HG03439 (cell line): Measurements from ENCODE around the gene SESN1.

ENCODE experiments used
- ATAC-seq: cut with Tn5 transposase; IDR thresholded peaks from one replicate; pipeline ENCODE4 v1.9.1; 2021; ENCODE audit warnings: mild to moderate bottlenecking, moderate library complexity; ENCODE audit not compliant: unreplicated experiment

The SESN1 gene

DNA sequence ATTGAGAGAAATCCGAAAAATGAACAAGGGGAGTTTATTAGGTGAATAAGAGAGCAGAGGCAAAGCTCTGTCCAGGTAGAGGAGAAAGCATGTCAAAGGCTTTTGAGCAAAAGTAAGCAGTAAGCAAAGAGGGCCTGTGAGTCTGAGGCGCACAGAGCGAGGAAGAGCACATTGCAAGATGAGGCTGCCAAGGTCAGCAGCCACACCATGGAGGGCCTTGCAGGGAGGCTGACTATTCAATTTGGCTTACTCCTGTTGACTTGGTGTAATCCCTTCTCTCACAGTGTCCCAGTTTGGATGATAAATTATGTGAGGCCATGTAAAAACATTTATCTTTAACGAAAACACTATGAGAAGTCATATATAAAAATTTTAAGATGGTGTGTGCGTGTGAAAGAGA is 32.4 kb downstream of the SESN1 start:
- ATAC-seq: no peak

DNA sequence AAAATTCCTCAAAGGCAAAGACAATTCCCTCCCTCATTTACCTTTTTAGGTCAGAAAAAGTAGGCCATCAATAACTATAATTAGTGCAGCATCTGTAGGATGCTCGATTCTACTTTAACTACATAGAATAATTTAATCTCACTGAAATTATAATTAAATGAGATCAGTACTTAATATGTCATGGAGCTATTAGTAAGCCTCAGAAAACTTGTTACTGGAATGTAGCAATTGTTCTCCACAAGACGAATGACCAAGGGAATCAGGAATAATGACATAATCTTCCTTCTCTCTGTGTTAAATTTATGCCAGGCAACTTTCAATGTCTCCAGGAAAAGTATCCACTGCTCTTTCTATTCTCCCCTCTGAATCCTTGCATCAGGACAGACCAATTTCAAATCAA is 34.1 kb downstream of the SESN1 start:
- no peak for ATAC-seq

DNA sequence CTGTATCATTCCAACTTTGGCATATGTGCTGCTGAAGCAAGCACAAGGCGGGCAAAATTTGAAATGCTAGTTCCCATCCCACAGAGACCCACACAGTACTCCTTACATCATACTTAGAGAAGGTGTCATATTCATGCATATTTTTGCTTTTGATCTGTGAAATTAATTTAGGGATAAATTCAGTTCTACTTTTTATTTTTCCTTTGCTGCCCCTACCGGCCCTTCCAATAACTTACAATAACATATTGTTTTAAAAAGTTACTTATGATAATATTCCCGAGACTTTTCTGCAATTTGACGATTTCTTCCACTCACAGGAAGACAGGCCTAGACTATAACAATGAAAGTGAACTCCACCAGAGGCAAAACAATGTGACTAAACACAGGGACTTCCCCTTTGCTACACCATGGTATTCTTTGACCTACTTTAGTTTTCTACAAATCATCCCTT is 35.0 kb downstream of the SESN1 start:
- ATAC-seq: no peak

DNA sequence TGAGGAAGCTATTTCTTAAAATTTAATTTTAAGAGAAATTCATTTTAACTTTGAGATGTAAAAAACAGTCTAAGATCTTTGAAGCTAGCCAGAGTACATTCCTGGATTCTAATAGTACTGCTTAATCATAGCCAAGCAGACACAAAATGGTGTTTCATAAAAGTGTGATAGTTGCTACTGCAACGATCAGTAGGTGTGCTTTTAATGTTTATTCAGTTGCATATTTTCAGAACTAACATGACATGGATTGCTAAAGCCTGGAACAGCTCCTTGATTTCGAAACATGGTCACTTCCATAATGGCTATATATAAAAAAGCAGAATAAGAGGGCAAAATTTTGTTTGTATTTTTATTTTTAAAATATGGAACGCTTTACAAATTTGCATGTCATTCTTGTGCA is 35.5 kb downstream of the SESN1 start:
- ATAC-seq: no peak

DNA sequence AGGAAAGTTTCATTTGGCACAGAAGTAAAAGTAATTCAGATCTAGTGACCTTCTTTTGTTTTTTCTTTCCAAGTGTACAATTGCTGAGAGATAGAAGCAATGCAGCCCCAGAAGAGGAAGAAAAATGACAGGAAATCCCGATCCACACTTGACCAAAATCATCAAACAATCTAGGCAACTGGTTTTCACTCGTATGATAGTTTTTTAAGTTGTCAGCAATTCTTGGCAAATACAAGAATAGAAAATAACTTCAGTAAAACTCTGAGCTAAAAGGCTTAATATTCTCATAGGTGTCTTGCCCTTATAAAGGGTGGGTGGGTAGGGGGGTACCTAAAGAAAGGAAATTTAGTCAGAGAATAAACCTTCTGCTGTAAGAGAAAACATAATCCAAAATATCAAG is 36.0 kb downstream of the SESN1 start:
- ATAC-seq: no peak

DNA sequence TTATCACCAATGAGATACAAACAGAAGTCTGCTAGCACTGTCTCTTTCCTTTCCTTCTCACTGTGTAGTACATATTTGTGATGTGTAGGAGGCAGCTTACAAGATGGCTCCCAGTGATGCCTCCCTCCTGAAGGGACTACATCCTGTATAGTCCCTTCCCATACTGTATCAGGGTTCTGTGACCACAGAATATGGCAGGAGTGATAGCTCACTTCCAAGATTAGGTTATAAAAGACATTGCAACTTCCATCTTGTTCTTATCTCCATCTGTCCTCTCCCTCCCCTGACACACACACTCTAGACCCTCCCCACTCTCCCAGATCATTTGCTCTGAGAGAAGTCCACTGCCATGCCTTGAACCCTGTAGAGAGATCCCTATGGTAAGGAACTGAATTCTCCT is 38.0 kb downstream of the SESN1 start:
- no peak for ATAC-seq

DNA sequence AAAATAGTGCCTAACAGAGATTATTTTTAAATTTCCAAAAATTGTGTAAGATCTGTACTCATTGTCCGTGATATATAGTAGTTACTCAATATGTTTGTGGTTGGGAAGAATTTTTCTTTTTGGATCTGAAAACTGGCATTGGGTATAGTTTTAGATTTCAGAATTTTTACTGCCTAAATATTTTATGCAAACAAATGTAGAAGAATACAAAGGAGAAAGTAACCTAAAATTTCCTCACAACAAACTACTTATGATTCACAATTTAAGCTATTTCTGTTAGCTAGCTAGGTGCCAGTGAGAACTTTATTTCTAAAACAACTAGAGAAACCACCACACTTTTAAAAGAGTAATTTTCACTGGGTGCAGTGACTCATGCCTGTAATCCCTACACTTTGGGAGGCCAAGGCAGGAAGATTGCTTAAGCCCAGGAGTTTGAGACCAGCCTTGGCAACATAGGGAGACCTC is 38.8 kb downstream of the SESN1 start:
- ATAC-seq: no peak

DNA sequence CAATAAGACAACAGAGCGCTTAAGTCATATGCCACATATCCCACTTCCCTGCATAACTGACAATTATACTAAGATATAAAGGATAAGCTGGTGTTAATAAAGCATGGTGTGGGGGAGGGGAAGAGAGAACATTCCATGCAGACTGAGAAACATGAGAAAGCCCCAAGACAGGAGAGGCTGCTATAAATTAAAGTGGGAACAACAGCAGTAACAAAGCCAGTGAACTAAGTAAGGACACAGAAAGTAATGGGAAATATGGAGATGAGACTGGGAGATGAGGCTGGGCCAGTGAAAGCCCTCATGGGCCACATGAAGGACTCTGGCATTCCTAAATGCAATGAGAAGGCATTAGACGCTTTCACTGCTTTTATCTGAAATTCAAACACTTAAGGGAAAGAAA is 41.3 kb downstream of the SESN1 start:
- no peak for ATAC-seq

DNA sequence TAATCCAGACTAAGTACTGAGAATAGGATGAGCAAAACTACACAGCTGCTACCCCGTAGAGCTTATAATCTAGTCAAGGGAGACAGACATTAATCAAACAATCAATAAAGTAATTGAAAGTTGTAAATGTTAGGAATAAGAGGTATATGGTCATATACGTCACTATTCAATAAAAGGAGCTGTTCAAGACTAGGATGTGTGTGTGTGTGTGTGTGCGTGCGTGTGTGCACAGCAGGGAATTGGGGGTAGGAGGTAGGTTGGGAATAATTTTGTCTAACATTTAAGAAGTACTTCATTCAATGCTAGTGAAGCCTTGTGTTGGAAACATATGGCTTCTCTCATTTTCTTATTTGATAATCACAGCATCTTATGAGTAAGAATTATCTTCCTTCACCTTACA is 41.8 kb downstream of the SESN1 start:
- no peak for ATAC-seq

DNA sequence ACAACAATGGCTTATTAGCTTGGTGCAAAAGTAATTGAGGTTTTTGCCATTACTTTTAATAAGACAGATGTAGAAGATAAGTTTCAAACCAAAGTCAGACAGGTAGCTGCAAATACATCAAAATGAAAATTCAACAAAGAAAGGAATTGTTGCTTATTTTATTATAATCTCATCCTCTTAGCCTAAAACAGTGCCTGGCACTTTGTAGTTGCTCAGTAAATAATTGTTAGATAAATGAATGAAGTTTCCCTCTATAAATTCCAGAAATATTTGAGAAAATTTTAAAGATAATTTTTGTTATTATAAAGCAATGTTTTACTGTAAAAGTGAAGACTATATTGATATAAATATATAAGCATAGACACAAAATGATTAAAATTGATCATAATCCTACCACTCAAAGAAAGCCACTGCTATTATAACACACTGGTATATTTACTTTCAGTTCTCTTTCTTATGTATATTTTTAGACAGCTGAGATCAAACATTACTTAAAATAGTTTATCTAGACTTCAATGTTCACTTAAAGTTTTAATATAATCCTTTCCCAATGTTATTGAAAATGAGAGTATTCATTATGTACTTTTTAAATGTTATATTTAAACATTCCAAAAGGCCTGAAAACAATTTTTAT is 42.5 kb downstream of the SESN1 start:
- no peak for ATAC-seq

DNA sequence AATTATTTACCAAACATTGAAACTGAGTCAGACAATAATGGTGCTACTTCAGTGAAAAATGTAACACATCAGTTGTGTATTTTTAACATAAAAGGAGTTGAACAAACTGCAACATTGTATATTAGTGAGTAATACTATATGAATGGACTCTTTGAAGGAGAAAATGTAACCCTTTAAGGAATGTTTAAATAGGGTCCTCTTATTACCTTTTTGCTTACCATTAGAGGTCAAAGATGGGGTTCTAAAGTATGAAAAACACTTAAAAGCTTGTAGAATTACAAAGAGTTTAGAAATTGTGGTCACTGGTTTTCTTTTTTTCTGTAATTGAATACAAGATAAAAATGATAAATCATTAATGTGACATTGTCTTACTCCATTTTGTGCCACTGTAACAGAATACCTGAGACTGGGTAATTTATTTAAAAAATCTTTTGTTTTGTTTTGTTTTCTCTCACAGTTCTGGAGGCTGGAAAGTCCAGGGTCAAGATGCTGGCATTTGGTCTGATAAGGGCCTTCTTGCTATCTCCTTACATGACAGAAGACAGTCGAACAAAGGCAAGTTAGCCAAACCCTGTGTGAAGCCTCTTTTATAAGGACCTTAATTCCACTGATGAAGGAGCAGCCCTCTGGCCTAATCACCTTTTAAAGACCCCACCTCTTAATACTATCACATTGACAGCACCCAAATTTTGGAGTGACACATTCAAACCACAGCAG is 43.2 kb downstream of the SESN1 start:
- ATAC-seq: no peak

DNA sequence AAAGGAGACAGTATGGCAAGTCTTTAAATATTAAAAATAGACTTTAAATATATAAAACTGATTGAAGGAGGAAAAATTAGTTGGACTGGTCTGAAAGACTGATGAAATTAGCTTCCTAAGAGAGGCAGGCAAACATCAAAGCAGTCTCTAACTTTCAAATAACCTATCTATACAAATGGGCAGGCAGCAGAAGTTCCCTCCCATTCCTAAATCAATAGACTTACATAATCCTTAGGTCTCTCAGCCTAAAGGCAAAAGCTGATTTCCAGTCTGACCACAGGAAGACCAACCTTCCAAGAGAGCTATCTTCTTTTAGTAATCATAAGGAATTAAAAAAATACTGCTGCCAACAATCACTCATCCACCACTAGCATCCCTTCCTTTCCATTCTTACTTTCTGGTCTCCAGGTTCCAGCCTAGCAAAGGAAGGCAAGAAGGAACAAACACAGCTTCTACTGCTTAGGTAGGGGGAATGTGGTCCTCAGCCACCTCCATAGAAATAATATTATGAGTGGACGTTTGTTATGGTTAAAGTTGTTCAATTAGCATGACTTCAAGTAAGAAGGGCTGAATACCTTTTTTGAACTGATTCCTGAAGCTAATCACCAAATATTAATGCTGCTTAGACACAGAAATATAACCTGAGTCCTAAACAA is 44.1 kb downstream of the SESN1 start:
- ATAC-seq: no peak

DNA sequence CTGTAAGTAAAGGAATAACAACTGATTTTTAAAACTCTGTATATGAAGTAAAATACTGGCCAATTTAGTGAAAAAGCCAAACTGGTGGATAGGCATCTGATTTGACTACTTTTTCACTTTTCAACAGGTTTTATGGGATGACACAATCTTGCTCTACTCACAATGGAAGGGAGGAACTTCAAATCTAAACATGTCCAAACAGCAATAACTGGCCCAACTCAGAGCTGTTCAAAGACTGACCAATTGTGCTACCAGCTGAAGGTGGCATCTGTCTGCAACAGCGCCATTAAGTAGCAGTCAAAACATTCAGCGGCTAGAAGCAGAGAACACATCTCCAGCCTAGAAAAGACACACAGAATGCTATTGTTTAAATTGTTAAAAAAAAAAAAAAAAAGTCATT is 44.6 kb downstream of the SESN1 start:
- ATAC-seq: no peak

DNA sequence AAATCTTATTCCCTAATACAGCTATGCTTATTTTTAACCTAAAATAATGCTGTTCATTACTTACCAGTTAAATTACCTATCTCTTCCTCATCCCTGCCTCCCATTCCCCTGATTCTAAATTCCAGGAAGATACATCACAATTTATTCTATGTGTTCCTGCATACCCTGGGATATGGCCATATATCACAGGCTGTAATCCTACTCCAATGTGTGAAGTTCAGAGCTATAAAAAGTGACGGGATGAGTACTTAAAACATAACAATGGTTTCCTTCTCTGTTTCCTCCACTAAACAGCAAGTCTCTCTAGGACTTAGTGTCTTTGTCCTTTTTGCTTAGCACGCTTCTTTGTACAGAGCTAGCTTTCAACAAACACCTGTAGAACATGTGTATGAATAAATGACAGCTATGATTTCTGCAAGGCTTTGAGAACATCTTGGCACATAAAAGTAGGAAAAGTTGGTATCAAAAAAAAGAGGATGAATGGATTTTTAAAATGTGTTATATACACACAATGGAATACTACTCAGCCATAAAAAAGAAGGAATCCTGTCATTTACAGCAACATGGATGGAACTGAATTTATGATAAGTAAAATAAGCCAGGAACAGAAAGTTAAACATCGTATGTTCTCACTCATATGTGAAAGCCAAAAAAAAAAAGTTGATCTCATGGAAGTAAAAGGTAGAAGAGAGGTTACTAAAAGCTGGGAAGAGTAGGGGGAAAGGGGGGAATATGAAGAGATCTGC is 45.8 kb downstream of the SESN1 start:
- no peak for ATAC-seq

DNA sequence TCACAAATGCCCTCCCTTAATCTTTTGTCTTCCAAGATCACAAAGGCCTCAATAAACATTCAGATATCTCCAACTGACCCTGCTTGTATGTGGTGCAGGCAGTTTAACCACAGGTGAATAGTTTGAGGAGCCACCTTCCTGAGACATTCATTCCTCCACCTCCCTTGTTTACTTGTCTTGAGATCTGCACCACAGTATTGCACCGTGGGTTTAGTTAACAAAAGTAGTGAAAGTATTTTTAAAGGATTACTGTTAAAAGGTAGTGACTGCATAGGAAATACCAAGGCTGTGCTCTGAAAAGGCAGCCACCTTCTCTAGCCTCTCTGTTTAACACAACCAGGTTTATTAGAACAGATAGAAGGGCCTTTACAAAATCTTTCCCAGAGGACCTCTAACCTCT is 46.5 kb downstream of the SESN1 start:
- no peak for ATAC-seq

DNA sequence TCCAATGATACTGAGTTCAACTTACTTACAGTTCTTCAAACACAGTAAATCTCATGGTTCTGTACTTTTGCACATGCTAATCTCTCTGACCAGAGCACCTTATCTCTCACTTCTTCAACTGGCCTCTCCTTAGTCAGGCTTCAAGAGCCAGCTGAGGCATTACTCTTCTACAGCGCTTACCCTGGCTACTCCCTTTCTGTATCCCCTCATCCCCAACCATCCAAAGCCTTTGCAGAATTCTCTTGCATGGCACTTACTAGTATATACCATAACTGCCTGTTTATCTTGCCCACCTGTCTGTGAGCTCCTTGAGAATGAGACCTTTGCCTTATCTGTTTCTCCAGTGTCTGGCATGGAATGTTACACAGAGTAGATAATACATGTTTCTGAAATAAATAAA is 49.2 kb downstream of the SESN1 start:
- ATAC-seq: no peak

DNA sequence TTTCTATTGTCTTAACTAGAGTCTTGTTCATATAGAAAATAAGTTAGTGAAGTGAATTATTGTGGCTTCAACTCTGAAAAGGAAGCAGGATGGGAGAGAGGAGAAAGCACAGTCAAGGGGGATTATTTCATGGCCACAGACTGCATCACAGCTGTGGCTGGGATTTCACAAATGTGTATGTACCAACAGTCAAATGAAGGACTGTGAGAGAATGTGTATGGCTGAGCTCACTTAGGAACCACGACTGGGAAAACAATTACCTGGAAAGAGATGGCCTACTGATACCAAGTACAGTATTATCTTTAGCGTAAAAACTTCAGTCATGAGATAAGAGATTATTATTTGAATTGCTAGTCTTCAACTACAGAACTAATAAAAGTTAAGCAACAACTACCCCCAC is 54.9 kb downstream of the SESN1 start:
- no peak for ATAC-seq

DNA sequence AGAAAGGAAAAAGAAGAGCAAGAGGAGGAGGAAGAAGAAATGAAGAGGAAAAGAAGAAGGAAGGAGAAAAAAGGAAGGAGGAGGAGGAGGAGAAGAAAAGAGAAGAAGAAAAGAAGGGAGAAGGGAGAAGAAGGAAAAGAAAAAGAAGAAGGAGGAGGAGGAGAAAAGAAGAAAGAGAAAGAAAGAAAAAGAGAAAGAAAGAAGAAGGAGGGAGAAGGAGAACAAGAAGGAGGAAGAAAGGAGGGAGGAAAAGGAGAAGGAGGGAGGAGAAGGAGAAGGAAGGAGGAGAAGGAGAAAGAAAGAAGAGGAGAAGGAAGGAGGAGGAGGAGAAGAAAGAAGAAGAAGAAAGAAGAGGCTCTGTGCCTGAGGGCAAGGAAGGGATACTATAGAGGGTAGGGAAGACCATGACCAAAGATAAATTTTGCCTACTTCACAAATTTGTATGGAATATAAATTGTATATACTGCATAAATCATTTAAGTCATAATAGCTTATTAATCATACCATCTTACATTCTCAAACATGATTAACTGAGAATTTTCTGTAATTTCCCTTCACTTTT is 55.7 kb downstream of the SESN1 start:
- ATAC-seq: no peak

DNA sequence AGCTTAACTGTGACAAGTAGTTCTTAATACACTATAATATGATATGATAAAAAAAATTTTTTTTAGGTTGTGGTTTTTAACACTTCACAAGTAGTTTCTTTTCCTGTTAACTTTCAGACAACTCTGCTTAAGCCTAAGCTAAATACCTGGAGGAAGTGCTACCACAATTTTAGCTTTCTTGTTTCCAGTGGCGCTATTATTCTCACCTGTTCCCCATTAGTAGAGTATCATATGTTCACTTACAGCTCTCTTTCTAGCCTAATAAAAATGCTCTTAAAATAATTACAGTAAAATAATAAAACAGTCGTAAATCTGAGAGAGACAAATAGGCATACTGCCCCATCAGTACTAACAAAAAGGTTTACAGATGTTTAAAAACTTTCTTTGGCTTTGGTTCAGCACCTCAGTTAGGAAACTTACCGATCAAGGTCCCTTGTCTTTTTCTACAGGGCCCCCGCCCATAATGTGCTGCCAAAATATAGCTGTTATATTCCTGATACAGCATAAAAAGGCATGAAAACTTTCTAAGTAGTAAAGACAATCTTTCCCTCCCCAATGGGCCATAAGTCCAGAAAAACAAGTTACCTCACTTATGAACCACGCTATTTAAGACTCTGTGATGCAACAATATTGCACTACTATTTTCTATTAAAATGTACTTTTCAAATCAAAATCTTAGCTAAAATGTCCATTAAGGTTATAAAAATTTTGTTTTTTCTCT is 57.9 kb downstream of the SESN1 start:
- ATAC-seq: no peak

DNA sequence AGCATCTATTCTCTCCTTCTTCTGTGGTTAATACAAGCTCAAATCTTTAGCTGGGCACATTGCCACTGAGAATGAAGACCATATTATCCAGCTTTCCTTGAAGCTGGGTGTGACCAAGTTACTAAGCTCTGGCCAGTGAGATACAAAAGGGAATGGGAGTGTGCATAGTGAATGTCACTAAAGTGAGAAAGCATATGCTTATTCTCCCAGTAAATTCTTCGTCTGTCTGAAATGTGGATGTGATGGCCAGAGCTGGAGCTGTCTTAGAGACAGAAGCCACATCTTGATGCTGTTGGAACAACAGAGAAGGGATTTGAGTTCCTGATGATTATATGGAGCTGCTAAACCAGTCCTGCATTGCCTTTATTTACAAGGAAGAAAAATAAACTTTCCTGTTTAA is 60.1 kb downstream of the SESN1 start:
- ATAC-seq: no peak

DNA sequence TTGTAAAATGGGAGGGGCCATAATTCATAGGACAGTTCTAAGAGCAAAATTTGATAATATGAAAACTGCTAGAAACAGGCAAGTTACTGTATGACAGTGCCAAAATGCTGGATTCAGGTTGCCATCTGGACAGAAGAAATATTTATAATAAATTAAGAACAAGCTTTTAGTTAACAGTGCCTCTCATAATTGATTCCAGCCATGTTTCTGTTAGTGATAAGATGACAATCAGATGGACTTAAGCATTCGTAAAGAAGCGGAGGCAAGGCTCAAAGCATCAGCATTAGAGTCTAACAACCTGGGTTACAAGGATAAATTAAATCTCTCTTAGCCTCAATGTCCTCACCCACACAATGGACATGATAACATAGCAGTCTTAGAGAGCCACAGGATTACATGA is 61.0 kb downstream of the SESN1 start:
- no peak for ATAC-seq
